HepG2 (cell line): Measurements from ENCODE around the gene MRE11. TPM values are rescaled to one million over a fixed set of nuclear protein-coding genes. Genes with fewer than 3 reads are reported as not detected.

Experiments used
- FIP1L1 ChIP-seq: fragments of 200-400 bp; formaldehyde crosslinking; IDR thresholded peaks from 2 replicates; pipeline ENCODE4 v1.6.1; 2018; ENCODE audit warnings: low read depth, mild to moderate bottlenecking, low read length, moderate library complexity, borderline replicate concordance; ENCODE audit not compliant: insufficient read depth
- JARID2 ChIP-seq: sonication (generic); formaldehyde crosslinking; IDR thresholded peaks from 2 replicates; pipeline ENCODE4 v1.8.1; 2023; ENCODE audit warnings: missing genetic modification reagents, inconsistent platforms; ENCODE audit not compliant: insufficient replicate concordance
- KAT7 ChIP-seq: IDR thresholded peaks from 2 replicates; pipeline ENCODE4 v1.6.1; 2018; ENCODE audit warnings: borderline replicate concordance, missing compliant biosample characterization
- MEIS1 ChIP-seq: sonication (generic); formaldehyde crosslinking; IDR thresholded peaks from 2 replicates; pipeline ENCODE4 v1.9.0; 2021; ENCODE audit warnings: mild to moderate bottlenecking, missing genetic modification reagents, moderate library complexity, borderline replicate concordance
- MIER2 ChIP-seq: IDR thresholded peaks from 2 replicates; pipeline ENCODE4 v1.6.1; 2016; ENCODE audit warnings: missing biosample characterization, missing genetic modification reagents
- NFYB ChIP-seq: sonication (generic); formaldehyde crosslinking; IDR thresholded peaks from 2 replicates; pipeline ENCODE4 v1.4.0; 2020; ENCODE audit warnings: missing genetic modification reagents
- NR3C1 ChIP-seq: sonication (generic); formaldehyde crosslinking; IDR thresholded peaks from 2 replicates; pipeline ENCODE4 v1.4.0; 2020; ENCODE audit warnings: missing genetic modification reagents
- PITX1 ChIP-seq: sonication (generic); formaldehyde crosslinking; IDR thresholded peaks from 2 replicates; pipeline ENCODE4 v1.5.1; 2020; ENCODE audit warnings: mild to moderate bottlenecking, missing genetic modification reagents
- RBM22 ChIP-seq: fragments of 200-400 bp; formaldehyde crosslinking; optimal IDR thresholded peaks from 2 replicates; pipeline ENCODE3; 2017; ENCODE audit warnings: mild to moderate bottlenecking, low read length, moderate library complexity
- TEAD2 ChIP-seq: sonication (generic); formaldehyde crosslinking; IDR thresholded peaks from 2 replicates; pipeline ENCODE4 v1.9.0; 2021; ENCODE audit warnings: missing genetic modification reagents
- ZFY ChIP-seq: sonication (generic); formaldehyde crosslinking; IDR thresholded peaks from 2 replicates; pipeline ENCODE4 v1.4.0; 2020; ENCODE audit warnings: missing genetic modification reagents
- ZNF543 ChIP-seq: sonication (generic); formaldehyde crosslinking; IDR thresholded peaks from 2 replicates; pipeline ENCODE4 v1.4.0; 2020; ENCODE audit warnings: mild to moderate bottlenecking, missing genetic modification reagents
- ZNF614 ChIP-seq: IDR thresholded peaks from 2 replicates; pipeline ENCODE4 v1.6.1; 2018; ENCODE audit warnings: missing biosample characterization, missing genetic modification reagents, inconsistent platforms, borderline replicate concordance
- ZNF776 ChIP-seq: sonication (generic); formaldehyde crosslinking; IDR thresholded peaks from 2 replicates; pipeline ENCODE4 v1.4.0; 2020; ENCODE audit warnings: mild to moderate bottlenecking, missing genetic modification reagents
- ZNF782 ChIP-seq: sonication (generic); formaldehyde crosslinking; IDR thresholded peaks from 2 replicates; pipeline ENCODE4 v1.4.0; 2020; ENCODE audit warnings: missing genetic modification reagents, mild to moderate bottlenecking, borderline replicate concordance
- ZNF883 ChIP-seq: sonication (generic); formaldehyde crosslinking; IDR thresholded peaks from 2 replicates; pipeline ENCODE4 v1.5.1; 2020; ENCODE audit warnings: mild to moderate bottlenecking, missing genetic modification reagents; ENCODE audit errors: not compliant biosample characterization
- ZSCAN30 ChIP-seq: sonication (generic); formaldehyde crosslinking; IDR thresholded peaks from 2 replicates; pipeline ENCODE4 v1.5.0; 2020; ENCODE audit warnings: mild to moderate bottlenecking, missing genetic modification reagents
- polyA plus RNA-seq, 8 experiments: library from polyadenylated mRNA; depleted of rRNA in 3 of 8; stranded (reverse) in 7 of 8; unstranded in 1 of 8; fragments of >200 nt; fragmentation: Illumina TruSeq in 4 of 8; extraction: Trizol in 4 of 8; gene quantifications; 2 replicates each; pipeline versions ENCODE4 v1.2.1 to v1.2.3, GENCODE V29; 2011 to 2016; ENCODE audit warnings: low read depth in 4 of 8, missing spikeins in 1 of 8, mixed read lengths in 1 of 8; ENCODE audit not compliant: insufficient read depth in 1 of 8
- total RNA-seq, 5 experiments: library from RNA; depleted of rRNA; stranded (reverse); fragments of >200 nt; fragmentation: Illumina TruSeq; extraction: Trizol; gene quantifications; 2 replicates each; pipeline ENCODE4 v1.2.3, GENCODE V29; 2016; ENCODE audit warnings: low read depth in 1 of 5
- TF ChIP-seq, protein P1 (sequence below): sonication (generic); formaldehyde crosslinking; IDR thresholded peaks from 2 replicates; pipeline ENCODE4 v1.5.1; 2020; ENCODE audit warnings: mild to moderate bottlenecking, missing genetic modification reagents, moderate library complexity
- TF ChIP-seq, protein P2 (sequence below): IDR thresholded peaks from 2 replicates; pipeline ENCODE4 v1.6.1; 2012; ENCODE audit warnings: inconsistent platforms
- TF ChIP-seq, protein P3 (sequence below): sonication (generic); formaldehyde crosslinking; conservative IDR thresholded peaks from 2 replicates; pipeline ENCODE4 v1.5.0; 2020; ENCODE audit warnings: missing genetic modification reagents
- TF ChIP-seq, protein P4 (sequence below): sonication (generic); formaldehyde crosslinking; IDR thresholded peaks from 2 replicates; pipeline ENCODE4; 2020; ENCODE audit warnings: missing genetic modification reagents, mild to moderate bottlenecking, borderline replicate concordance

MRE11 gene
- total and polyA plus RNA-seq, 2 of the 13 experiments (the other 11 are each of a cell fraction or from before 2014, with no cell fraction given), result 7.2 to 37.3 TPM

DNA sequence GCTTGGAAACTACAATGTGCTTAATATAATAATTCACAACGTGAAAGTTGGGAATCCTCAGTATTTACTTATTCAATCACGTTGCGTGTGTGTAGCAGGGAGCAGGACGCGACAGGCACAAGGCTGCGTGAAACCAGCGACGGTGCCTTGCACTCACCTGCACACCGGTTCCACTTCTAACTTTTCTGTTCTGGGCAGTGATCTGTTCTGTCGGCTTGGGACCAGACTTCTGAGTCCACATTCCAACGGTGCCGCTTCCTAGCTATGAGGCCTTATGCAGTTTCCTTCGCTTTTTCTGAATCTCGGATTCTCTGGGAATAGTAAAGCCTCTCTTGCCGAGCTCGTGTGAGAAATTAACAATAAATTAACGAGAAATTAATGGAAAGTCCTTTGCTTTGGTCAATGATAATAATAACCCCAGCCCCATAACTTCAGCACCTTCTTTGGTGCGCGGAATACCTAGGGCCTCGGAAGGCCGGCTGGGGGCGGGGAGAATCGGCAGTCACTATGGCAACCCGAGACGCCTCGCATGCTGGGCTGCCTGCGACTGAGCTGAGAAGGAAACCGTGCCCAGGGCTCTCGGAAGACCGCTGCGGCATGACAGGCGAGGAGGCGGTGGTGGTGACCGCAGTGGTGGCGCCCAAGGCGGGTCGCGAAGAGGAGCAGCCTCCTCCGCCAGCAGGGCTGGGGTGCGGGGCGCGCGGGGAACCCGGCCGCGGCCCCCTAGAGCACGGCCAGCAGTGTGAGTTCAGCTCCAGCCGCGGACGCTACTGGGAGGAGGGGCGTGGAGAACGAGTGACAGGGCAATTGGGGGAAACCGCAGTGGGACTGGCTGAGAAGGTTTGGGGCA lies 18.5 kb upstream of the MRE11 start, which contains the start of gene C11orf97 (continued):
- TF ChIP-seq, protein P1, sequence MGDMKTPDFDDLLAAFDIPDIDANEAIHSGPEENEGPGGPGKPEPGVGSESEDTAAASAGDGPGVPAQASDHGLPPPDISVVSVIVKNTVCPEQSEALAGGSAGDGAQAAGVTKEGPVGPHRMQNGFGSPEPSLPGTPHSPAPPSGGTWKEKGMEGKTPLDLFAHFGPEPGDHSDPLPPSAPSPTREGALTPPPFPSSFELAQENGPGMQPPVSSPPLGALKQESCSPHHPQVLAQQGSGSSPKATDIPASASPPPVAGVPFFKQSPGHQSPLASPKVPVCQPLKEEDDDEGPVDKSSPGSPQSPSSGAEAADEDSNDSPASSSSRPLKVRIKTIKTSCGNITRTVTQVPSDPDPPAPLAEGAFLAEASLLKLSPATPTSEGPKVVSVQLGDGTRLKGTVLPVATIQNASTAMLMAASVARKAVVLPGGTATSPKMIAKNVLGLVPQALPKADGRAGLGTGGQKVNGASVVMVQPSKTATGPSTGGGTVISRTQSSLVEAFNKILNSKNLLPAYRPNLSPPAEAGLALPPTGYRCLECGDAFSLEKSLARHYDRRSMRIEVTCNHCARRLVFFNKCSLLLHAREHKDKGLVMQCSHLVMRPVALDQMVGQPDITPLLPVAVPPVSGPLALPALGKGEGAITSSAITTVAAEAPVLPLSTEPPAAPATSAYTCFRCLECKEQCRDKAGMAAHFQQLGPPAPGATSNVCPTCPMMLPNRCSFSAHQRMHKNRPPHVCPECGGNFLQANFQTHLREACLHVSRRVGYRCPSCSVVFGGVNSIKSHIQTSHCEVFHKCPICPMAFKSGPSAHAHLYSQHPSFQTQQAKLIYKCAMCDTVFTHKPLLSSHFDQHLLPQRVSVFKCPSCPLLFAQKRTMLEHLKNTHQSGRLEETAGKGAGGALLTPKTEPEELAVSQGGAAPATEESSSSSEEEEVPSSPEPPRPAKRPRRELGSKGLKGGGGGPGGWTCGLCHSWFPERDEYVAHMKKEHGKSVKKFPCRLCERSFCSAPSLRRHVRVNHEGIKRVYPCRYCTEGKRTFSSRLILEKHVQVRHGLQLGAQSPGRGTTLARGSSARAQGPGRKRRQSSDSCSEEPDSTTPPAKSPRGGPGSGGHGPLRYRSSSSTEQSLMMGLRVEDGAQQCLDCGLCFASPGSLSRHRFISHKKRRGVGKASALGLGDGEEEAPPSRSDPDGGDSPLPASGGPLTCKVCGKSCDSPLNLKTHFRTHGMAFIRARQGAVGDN (CRISPR knock-in tag), result peak; percentile 72
- TF ChIP-seq ZNF543 (CRISPR knock-in tag) (no peak), RBM22 (no peak), NR3C1 (no peak), ZNF776 (CRISPR knock-in tag) (peak; percentile 45; the same call in 1 of the 2 replicates), FIP1L1 (no peak), KAT7 (CRISPR knock-in tag) (no peak), ZSCAN30 (CRISPR knock-in tag) (no peak), PITX1 (no peak), ZNF883 (CRISPR knock-in tag) (no peak), TEAD2 (CRISPR knock-in tag) (no peak), ZNF782 (CRISPR knock-in tag) (no peak), NFYB (no peak), JARID2 (no peak), ZFY (CRISPR knock-in tag) (peak; percentile 49; the same call in 1 of the 2 replicates), MIER2 (no peak), ZNF614 (CRISPR knock-in tag) (no peak), MEIS1 (CRISPR knock-in tag) (0 out of 2 replicates have a peak, but pooled peaks have one; percentile 58)
- TF ChIP-seq, protein P2, sequence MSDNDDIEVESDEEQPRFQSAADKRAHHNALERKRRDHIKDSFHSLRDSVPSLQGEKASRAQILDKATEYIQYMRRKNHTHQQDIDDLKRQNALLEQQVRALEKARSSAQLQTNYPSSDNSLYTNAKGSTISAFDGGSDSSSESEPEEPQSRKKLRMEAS, result peak; percentile 44
- TF ChIP-seq, protein P3, sequence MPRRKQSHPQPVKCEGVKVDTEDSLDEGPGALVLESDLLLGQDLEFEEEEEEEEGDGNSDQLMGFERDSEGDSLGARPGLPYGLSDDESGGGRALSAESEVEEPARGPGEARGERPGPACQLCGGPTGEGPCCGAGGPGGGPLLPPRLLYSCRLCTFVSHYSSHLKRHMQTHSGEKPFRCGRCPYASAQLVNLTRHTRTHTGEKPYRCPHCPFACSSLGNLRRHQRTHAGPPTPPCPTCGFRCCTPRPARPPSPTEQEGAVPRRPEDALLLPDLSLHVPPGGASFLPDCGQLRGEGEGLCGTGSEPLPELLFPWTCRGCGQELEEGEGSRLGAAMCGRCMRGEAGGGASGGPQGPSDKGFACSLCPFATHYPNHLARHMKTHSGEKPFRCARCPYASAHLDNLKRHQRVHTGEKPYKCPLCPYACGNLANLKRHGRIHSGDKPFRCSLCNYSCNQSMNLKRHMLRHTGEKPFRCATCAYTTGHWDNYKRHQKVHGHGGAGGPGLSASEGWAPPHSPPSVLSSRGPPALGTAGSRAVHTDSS (CRISPR knock-in tag), result no peak
- TF ChIP-seq, protein P4, sequence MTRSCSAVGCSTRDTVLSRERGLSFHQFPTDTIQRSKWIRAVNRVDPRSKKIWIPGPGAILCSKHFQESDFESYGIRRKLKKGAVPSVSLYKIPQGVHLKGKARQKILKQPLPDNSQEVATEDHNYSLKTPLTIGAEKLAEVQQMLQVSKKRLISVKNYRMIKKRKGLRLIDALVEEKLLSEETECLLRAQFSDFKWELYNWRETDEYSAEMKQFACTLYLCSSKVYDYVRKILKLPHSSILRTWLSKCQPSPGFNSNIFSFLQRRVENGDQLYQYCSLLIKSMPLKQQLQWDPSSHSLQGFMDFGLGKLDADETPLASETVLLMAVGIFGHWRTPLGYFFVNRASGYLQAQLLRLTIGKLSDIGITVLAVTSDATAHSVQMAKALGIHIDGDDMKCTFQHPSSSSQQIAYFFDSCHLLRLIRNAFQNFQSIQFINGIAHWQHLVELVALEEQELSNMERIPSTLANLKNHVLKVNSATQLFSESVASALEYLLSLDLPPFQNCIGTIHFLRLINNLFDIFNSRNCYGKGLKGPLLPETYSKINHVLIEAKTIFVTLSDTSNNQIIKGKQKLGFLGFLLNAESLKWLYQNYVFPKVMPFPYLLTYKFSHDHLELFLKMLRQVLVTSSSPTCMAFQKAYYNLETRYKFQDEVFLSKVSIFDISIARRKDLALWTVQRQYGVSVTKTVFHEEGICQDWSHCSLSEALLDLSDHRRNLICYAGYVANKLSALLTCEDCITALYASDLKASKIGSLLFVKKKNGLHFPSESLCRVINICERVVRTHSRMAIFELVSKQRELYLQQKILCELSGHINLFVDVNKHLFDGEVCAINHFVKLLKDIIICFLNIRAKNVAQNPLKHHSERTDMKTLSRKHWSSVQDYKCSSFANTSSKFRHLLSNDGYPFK (CRISPR knock-in tag), result peak; percentile 41; the same call in 1 of the 2 replicates
